Pons (tissue), 1 donor: ENCODE results near the gene FAM47E.
"Not testable (repeated sequence)": the region's sequence is repeated elsewhere in the genome, so short reads cannot be mapped to it uniquely, and the experiment has no call there.

Experiments
- DNase-seq: peaks from one replicate; pipeline ENCODE4 v3.0.0-alpha.2; 2016; ENCODE audit warnings: low spot score

Gene FAM47E

DNA sequence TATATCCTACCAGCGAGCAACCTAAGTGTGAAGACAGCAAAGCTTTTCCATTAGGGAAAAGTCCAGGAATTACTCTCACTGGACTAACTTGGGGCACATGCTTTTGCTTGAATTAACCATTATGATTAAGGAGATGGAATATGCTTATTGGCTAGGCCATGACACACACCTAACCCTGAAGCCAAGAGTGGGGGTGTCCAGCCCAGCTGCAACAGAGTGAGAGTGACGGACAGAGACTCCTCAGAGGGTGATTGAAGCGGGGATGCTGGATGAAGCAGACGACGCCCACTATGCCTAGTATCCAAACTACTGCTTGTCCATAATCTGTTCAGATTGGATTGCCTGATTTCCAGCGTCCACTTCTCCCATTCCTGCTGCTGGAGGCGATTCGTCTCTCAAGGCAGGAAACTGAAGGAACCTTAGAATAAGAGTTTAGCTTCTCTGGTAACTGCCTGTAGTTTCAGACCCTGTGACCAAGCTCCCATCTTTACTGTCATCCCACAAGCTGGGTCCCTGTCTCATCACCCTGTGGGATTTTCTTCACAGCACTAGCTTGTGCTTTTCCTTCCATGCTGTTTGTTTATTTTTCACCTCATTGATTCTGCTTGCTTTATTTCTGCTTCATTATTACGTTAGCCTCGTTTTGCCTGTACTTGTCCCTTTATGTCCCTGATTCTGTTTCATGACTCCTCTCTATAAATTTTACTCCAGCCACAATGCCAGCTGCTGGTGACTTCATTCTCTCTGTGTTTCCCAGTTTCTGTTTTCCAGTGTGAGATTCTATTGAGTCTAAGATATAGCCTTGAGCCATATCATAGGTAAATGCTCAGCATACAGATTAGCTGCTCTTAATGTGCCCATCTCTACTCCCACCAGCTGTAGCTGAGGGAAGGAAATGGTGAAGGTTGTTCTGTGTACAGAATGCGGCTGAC, 19.0 kb downstream of the FAM47E start:
- DNase-seq = no peak

DNA sequence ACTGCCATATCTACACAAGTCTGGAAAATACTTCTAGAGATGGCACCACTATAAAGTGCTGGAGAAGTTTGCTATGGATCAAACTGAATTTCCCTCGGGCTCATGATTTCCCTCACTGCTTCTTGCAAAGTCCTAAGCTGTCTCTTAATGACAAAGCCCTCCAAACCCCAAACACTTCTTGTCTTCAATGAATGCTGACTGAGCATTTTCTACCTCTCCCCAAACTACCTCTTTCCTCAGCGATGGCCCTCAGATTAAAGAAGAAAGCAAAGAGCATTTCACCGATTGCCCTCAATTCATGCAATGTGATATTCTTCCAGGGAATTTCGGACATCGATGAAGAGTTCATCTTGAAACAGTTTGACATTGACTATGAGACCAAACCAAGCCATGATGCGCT, 19.7 kb downstream of the FAM47E start:
- DNase-seq = no peak

DNA sequence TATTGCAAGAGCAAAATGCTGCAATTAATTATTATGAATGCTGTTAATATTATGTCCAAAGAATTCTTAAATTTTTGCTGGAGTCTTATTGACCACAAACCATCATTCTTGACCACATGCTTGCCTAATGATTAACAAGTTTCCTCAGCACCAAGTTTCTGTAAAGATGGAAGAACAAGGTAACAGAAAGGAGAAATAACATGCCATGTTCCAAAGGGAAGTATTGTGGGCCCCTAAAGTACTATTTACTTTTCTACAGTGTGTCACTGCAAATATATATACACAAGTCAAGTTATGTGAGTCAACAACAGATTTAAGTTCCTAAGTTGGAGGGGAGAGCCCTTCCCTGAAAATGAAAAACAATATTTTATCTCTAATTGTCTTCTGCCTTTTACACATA, 20.6 kb downstream of the FAM47E start:
- DNase-seq = no peak

DNA sequence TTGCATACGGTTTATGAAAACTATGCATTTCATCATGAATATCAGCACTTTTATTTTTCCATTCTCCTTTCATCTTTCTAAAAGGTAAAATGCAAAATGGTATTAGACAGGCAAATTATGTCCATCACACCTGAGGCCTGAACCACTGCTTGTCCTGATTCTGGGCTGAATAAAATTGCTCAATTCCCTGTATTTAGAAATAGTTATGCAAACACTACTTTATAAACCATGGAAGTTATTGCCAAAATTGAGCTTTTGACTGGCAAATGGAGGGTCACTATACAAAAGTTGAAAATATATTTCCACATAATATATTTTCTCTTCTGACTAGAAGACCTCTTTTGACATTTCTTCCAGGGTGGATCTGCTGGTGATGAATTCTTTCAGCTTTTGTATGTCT, 21.1 kb downstream of the FAM47E start:
- no peak for DNase-seq

DNA sequence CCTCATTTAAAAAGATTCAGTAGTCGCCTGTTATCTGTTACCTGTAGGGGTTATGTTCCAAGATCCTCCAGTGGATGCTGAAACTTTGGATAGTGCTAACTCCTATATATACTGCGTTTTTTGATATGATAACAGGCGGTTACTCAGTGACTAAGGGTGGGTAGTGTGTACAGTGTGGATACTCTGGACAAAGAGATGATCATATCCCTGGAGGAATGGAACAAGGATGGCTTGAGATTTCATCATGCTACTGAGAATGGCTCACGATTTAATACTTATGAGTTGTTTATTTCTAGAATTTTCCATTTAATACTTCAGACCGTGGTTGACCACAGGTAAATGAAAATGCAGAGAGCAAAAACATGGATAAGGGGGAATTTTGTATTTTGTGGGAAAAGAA, 21.5 kb downstream of the FAM47E start:
- DNase-seq = no peak

DNA sequence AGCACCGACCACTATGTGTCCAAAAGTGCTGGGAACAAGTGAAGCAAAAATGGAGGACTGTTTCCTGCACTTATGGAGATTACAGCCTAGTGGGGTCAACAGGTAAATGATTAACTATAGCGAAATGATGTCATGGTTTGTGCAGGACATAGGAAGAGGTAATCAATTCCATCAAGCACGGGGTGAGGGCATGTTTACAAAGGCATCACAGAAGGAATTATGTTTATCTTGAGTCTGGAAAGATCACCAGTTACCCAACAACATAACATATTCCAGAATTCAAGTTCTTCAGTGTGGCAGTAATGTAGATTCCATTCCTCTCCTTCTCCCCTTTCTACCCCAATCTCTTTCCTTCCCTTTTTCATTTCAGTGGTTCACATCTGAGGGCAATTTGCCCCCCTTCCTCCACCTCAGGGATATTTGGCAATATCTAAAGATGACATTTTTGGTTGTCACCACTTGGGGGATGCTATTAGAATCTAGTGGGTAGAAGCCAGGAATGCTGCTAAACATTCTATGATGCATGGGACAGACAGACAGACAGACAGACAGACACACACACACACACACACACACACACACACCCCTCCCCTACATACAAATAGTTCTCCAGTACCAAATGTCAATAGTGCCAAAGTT, 24.1 kb downstream of the FAM47E start:
- no peak for DNase-seq

DNA sequence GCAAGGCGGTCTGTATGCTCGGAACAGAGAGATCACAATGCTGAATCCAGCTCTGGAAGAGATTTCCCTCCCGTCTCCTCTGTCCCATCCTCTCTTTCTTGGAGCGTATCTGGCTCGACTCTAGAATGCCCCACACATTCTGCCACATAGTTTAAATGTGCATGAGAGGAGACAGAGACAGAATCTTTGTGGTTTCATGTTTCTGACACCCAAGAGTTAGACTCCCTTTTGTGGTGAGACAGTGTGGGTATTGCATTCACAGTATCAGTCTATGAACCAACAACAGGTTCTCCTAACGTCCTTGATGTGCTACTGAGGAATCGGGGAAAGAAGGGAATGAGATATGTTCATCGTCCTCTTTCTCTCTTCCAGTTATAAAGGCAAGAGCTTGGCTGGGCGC, 25.3 kb downstream of the FAM47E start:
- DNase-seq = no peak

DNA sequence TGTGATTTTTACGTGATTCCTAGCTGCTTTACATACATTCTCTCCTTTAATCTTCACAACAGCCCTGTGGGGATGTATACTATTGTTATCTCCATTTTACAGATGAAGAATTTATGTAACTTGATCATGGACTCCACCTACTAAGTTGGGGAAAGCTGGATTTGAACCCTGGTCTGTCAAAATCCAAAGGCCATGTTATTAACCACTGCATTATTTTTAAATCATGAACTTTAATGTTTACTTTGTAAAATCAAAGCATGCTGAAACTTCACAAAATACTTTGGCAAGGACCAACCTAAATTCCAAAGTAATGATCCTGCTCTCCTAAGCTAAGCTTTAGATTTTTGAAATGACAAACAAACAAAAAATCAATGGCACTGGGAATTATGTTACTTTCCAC, 26.1 kb downstream of the FAM47E start:
- no peak for DNase-seq

DNA sequence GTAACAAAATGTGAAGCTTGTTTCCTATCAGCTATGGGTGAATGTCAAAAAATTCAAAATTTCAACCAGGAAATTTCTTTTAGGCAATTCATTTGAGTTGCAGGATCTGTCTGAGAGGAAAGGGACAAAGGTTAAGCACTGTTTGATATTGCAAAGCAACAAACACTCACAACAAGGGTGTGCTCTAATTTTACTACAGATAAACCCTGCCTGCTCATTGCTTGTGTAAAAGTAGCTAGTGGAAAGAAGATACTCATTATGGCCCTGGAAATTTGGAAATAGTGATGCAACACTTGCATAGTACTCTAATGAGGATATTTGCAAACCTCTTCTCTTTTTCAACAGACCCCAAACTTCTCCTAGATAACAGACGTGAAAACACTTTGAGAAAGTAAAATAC, 27.1 kb downstream of the FAM47E start:
- no peak for DNase-seq

DNA sequence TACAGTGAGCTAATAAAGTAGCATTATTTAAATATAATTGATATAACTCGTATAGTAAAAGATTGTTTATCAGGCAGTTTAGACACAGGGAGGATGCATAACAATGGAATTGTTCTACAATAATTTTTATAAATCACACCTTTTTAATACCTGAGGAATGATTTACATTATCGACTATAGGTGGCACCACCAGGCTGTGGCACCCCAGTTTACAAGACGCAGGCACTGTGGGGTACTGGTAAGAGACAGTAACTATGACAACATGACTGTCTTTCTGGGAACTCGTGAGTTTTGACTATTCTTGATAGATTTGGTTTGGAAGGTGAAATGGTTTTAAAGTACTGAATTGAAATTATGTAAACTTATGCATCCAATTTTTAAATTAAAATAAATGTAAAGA, 27.9 kb downstream of the FAM47E start:
- DNase-seq = no peak

DNA sequence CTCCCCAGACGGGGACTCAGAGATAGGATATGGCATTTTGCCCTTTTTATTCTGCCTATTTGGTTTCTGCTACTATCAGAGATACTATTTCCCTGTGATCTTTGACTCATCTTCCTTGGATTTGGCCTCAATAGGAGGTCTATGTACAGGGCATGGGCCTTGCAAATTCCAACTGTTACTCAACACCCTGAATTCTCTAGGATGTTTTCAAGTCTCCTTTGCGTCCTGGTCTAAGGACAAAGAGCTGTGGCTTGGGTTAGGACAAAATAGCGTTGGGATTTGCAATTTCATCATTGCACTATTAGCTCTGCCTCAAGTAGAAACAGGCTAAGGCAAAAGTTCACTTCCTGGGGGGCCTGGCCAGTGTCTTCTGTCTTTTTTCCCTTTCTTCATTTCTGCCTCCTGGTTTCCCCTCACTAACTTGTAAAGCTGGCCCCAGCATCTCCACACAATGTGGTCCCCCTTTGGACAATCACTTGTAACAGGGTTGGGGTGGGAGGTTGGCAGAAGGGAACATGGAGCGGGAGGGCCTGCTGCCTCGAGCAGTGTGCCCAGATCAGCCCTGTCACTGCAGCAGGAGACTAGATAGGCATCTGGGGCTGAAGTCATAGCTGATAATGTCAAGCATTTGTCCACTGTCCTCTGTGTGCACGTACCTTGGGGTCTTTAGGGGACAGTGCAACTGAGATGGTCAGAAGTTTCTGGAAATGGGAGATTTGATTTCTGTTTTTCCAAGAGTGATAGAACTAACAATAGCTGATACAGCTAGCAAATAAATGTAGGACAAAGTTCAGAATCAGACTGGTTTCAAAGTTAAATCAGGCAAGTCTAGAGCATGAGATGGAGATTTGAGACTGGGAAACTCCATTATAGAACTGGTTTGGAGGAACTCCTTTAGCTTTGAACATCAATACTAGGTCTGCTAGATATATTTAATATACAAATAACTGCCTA, 29.2 kb downstream of the FAM47E start:
- DNase-seq = no peak

DNA sequence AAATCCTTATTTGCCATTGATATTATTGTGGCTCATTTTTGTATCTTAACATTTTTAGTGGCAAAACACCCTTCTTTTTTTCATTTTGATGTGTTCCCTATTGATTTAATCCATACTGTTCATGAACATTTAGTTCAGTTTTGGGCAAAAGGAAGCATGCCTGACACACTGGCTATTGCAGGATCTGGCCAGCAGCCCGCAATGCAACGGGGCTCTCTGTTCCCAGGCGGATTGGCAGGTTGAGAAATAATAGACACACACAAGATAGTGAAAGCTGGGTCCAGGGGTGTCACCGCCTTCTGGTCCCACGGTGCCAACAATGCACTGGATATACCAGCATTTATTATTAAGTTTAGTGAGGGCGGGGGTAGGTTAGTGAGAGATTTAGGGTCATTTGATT, 30.1 kb downstream of the FAM47E start:
- not testable (repeated sequence) for DNase-seq

DNA sequence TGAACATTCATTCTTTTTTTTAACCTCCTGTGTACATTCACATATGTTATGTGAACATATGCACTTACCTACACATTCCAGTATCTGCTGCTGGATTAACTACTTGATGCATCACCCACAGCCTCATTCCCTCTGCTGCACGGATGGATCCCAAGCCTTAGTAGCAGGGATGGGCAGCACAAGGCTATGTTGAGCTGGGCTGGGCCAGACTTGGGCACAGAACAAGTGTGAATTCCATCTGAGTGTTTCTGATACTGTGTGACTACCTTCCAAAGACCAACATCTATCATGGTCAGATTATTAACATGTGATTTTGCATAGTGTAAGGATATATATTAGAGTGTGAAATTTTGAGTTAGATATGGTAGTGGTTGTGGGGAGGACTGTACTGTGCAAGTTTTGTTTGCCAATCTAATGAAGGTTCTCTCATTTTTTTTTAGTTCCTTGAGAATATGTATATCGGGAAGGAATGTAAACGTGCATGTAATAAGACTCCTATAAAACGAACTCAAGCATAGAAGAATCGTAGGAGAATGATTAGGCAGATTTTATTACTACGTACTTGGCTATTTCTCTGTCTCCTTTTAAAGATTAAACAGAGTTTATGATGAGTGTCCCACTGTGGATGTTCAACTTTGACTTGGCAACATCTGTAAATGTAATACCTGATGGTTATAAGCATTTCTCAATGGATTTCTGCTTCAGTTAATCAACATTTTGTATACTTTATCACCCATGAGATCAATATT, 31.6 kb downstream of the FAM47E start:
- no peak for DNase-seq

DNA sequence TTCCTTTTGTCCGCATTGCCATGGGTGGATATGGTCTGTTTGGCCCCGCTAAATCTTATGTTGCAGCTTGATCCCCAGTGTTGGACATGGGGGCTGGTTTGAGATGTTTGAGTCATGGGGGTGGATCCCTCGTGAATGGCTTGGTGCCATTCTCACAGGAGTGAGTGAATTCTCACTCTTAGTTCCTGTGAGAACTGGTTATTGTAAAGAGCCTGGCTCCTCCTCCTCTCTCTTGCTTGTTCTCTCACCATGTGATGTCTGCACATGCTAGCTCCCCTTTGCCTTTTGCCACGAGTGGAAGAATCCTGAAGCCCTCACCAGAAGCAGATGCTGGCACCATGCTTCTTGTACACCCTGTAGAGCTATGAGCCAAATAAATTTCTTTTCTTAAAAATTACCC, 32.4 kb downstream of the FAM47E start:
- no peak for DNase-seq

DNA sequence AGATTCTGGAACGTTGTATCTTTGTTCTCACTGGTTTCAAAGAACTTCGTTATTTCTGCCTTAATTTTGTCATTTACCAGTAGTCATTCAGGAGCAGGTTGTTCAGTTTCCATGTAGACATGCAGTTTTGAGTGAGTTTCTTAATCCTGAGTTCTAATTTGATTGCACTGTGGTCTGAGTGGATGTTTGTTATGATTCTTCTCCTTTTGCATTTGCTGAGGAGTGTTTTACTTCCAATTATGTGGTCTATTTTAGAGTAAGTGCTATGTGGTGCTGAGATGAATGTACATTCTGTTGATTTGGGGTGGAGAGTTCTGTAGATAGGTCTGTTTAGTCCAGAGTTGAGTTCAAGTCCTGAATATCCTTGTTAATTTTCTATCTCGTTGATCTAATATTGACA, 36.3 kb downstream of the FAM47E start:
- not testable (repeated sequence) for DNase-seq

DNA sequence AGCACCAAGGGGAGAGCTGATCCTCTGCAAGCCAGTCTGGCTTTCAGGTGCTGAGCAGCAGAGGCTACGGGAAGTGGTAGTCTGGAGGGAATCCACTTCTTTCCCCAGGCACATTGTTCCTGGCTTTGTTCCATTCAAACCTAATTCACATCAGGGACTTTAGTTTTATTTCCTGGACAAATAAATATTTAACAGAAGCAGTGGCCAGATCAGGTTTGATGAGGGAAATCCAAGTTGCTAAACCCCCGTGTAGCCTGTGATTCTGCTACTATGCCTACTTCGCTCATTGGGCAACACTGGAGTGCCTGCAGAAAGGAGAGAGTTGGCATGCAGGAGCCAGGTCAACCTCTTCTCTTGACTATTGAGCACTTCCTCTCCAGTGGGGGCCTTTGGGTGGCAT, 41.2 kb downstream of the FAM47E start:
- DNase-seq = no peak

DNA sequence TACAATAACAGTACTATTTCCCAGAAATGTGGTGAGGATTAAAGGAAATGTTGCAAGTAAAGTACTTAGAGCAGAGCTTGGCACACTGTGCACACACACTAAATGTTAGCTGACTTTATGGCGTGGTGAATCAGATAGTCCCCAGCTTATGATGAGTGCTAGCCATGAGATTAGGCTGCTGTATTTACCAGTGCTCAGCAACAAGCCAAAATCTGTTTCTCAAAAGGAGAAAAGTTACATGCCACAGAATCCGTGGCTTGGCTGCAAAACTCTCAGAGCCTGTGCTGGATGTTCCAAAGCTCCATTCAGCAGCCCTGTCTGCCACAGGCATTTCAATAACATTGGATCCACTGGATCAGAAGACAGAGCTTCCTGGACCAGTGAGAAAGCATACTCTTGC, 42.3 kb downstream of the FAM47E start:
- no peak for DNase-seq

DNA sequence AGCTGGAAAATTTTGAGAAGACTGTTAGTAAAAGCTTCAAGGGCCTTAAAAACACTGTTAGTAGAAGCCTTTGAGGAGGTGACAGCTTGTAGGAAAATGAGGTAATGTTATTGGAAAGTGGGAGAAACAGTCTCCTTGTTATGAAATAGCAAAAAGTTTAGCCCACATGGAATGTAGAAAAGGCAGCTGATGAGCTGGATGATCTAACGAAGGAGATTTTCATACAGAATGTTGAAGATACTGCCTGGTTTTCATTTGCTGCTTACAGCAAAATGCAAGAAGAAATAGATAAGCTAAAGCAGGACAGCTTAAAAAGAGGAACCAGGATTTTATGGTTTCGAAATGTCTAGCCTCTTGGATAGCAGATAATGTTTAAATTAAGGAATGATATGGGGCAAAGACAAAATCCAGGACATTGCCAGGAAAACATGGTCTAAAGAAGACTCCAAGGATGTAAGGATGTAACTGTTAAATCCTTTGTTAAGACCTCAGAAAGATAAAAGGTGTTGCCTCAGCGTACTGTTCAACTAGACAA, 44.8 kb downstream of the FAM47E start:
- DNase-seq = no peak

DNA sequence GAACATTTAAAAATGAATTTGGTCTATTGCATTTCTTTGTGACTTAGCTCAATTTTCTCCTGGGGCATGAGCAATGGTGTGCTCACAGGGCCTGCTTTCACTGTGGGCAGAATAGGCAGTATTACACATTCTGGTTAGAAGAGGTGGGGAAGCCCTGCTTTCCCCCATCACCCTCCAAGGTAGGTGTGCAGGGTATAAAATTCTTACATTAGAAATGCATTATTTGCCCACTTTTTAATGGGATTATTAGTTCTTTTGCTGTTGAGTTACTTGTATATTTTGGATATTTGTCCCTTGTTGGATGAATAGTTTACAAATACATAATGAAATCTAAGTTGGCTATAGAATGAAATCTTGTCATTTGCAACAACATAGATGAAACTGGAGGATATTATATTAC, 46.7 kb downstream of the FAM47E start:
- no peak for DNase-seq

DNA sequence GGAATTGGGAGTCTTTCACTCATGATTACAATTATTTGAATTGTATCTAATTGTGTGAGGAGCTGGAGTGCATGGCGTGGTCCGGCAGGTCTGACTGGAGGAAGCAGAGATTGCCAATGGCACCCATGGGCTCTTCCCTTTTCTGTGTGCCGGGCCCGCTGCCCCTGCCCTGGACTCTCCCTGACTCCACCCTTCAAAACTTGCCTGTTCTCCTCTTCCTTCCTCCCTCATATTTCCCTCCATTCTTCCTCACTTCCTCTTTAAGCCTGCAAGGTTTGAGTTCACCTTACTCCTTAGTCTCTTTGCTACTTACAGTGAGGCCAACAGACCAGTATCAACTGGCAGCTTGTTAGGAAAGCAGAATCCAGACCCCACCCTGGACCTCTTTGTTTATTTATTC, 48.5 kb downstream of the FAM47E start:
- no peak for DNase-seq

DNA sequence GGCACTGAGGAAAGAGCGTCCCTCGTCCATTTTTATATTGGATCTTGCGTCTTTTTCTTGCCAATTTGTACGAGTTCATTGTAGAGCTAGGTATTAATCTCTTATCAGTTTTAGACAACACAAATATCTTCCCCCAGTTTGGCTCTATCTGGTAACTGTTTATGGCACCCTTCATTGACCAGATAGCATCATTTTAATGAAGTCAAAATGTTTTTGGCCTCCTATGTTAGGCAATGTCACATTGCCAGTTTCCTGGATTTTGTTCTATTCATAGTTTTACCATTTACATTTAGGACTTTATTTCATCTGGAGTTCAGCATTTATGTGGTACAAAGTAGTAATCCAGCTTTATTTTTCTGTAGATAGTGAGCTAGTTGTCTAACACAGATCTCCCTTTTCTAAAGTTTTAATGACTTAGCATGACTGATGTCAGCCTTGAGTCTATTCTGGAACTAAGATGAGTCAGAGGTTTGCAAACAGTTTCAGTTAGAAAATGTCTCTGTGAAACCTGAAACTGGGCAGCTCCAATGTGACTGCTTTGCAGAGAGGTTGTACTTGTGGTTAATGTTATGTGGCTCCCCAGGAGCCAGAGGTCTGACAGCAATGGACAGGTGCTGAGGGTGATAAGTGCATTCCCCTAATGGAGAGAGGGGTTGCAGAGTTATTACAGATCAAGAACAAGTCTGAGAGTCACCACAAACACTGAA, 49.7 kb downstream of the FAM47E start:
- DNase-seq = peak; percentile 24
